Osteoblast (primary cell): ENCODE measurements around the gene AMELY. TPM values are rescaled to one million over a fixed set of nuclear protein-coding genes. Genes with fewer than 3 reads are reported as not detected.

Source experiments
- DNase-seq: peaks from one replicate; pipeline ENCODE4 v3.0.0; 2011; ENCODE audit warnings: low spot score, mixed read lengths; ENCODE audit not compliant: insufficient read length; ENCODE audit errors: missing footprints
- H2AFZ ChIP-seq: 2 replicates; pipeline ENCODE4 v1.6.0; 2011; ENCODE audit warnings: mild to moderate bottlenecking, low read length
- H3K27ac ChIP-seq: 2 replicates; pipeline ENCODE4 v1.5.1; 2011; ENCODE audit warnings: mild to moderate bottlenecking, low read depth, low read length, moderate library complexity
- H3K27me3 ChIP-seq: 2 replicates; pipeline ENCODE4 v1.6.0; 2012; ENCODE audit warnings: mild to moderate bottlenecking, control low read depth, inconsistent platforms, low read length, moderate library complexity; ENCODE audit not compliant: insufficient read depth
- H3K36me3 ChIP-seq: 2 replicates; pipeline ENCODE4 v1.5.1; 2011; ENCODE audit warnings: mild to moderate bottlenecking, low read length, control low read depth, moderate library complexity; ENCODE audit not compliant: insufficient read depth
- H3K4me1 ChIP-seq: 2 replicates; pipeline ENCODE4 v1.5.1; 2011; ENCODE audit warnings: mild to moderate bottlenecking, low read length, control low read depth, moderate library complexity; ENCODE audit not compliant: insufficient read depth
- H3K4me2 ChIP-seq: 2 replicates; pipeline ENCODE4 v1.6.0; 2011; ENCODE audit warnings: mild to moderate bottlenecking, low read length; ENCODE audit not compliant: insufficient read depth
- H3K4me3 ChIP-seq: fragments of 200-600 bp; sonication (generic); 3 replicates; pipeline ENCODE4 v1.5.1; 2012; ENCODE audit warnings: mild to moderate bottlenecking, low read length, inconsistent platforms; ENCODE audit not compliant: insufficient read depth
- H3K79me2 ChIP-seq: 2 replicates; pipeline ENCODE4 v1.6.0; 2012; ENCODE audit warnings: mild to moderate bottlenecking, low read length, control low read depth, inconsistent platforms; ENCODE audit not compliant: insufficient read depth
- H3K9me3 ChIP-seq: 2 replicates; pipeline ENCODE4 v1.5.1; 2011; ENCODE audit warnings: low read depth, low read length, control low read depth
- H4K20me1 ChIP-seq: 2 replicates; pipeline ENCODE4 v1.6.0; 2012; ENCODE audit warnings: mild to moderate bottlenecking, low read length, control low read depth; ENCODE audit not compliant: insufficient read depth
- CTCF ChIP-seq: IDR thresholded peaks from 2 replicates; pipeline ENCODE4 v1.5.1; 2011; ENCODE audit warnings: mild to moderate bottlenecking, low read depth, low read length, moderate library complexity; ENCODE audit errors: extremely low read depth
- total RNA-seq: library from RNA; depleted of rRNA; stranded (reverse); fragments of >200 nt; gene quantifications from 2 replicates; pipeline ENCODE4 v1.2.3, GENCODE V29; 2012

AMELY gene
- total RNA-seq, 1 donor: not detected

DNA sequence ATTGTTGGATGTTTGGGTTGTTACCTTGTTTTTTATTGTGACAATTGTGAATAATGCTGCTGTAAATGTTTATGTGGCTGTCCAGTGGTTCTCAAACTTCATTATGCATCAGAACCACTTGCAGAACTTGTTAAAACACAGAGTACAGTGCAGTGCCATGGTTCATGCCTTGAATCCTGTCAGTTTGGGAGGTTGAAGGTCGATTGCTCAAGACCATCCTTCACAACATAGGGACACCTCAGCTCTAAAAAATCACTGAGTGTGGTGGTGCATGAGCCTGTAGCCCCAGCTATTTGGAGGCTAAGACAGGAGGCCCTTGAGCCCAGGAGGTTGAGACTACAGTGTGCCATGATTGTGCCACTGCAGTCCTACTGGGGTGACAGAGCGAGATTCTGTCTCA lies 23.9 kb upstream of the AMELY start:
- Histone ChIP-seq H3K36me3 (no peaks in the 10 kb centered on the region), H3K4me2 (no peak overlapping the region), H3K79me2 (no peaks in the 10 kb centered on the region), H3K4me3 (no peak overlapping the region), H3K27ac (no peak overlapping the region), H3K4me1 (no peaks in the 10 kb centered on the region), H2AFZ (no peak overlapping the region), H4K20me1 (no peaks in the 10 kb centered on the region), H3K27me3 (no peaks in the 10 kb centered on the region), H3K9me3 (no peaks in the 10 kb centered on the region)
- no peak for DNase-seq
- TF ChIP-seq CTCF: no peak

- no peaks in the 10 kb centered on the region for H3K79me2 ChIP-seq
- no peak overlapping the region for H3K4me3 ChIP-seq
- TF ChIP-seq CTCF: no peak
- no peaks in the 10 kb centered on the region for H3K4me1 ChIP-seq
- H4K20me1 ChIP-seq: no peaks in the 10 kb centered on the region
- no peaks in the 10 kb centered on the region for H3K9me3 ChIP-seq
- H3K36me3 ChIP-seq: no peaks in the 10 kb centered on the region
- DNase-seq: no peak
- H3K27me3 ChIP-seq: no peaks in the 10 kb centered on the region
- no peak overlapping the region for H3K27ac ChIP-seq
- no peak overlapping the region for H2AFZ ChIP-seq
- no peak overlapping the region for H3K4me2 ChIP-seq
These were observed 20.3 kb upstream of the AMELY start for GRCh38 chrY:6931779-6932396.

- no peak overlapping the region for H3K4me2 ChIP-seq
- no peaks in the 10 kb centered on the region for H3K79me2 ChIP-seq
- H3K27ac ChIP-seq: no peak overlapping the region
- no peaks in the 10 kb centered on the region for H3K36me3 ChIP-seq
- H4K20me1 ChIP-seq: no peaks in the 10 kb centered on the region
- H3K9me3 ChIP-seq: no peaks in the 10 kb centered on the region
- no peak for TF ChIP-seq CTCF
- DNase-seq: no peak
- H2AFZ ChIP-seq: no peak overlapping the region
- no peaks in the 10 kb centered on the region for H3K4me1 ChIP-seq
- H3K4me3 ChIP-seq: no peak overlapping the region
- no peaks in the 10 kb centered on the region for H3K27me3 ChIP-seq
These were observed 17.7 kb upstream of the AMELY start for GRCh38 chrY:6929237-6929636.

GRCh38 chrY:6928265-6928664 lies 16.7 kb upstream of the AMELY start:
- no peak for TF ChIP-seq CTCF

More at GRCh38 chrY:6928265-6928664, 16.7 kb upstream of the AMELY start:
- no peak for DNase-seq
- Histone ChIP-seq H3K9me3 (no peaks in the 10 kb centered on the region), H3K27ac (no peak overlapping the region), H3K4me1 (no peaks in the 10 kb centered on the region), H3K4me3 (no peak overlapping the region), H3K36me3 (no peaks in the 10 kb centered on the region), H2AFZ (no peak overlapping the region), H4K20me1 (no peaks in the 10 kb centered on the region), H3K4me2 (no peak overlapping the region), H3K79me2 (no peaks in the 10 kb centered on the region), H3K27me3 (no peaks in the 10 kb centered on the region)
